ENCODE measurements around the gene EFNA4. TPM values are rescaled to one million over a fixed set of nuclear protein-coding genes. Genes with fewer than 3 reads are reported as not detected.
A peak's percentile ranks its signal among the peaks of the same experiment; 100 is the strongest.

Gene EFNA4
- total and polyA plus RNA-seq, 2 donors (not counting 1 experiment from before 2014, with no cell fraction given) = 3.8 to 4.3 TPM

- H3K4me3 ChIP-seq (replicated peaks in 1 of 4; ENCODE audit: control extremely low read depth in 1 of 4, insufficient read depth in 1 of 4, low read depth in 3 of 4, low read length in 4 of 4) = peak overlapping the region in 3 of 4 experiments; percentile 41 to 79 (median 46)
- TF ChIP-seq CTCF (conservative IDR thresholded peaks at IDR 0.05 in 1 of 2, IDR thresholded peaks at IDR 0.05 in 1 of 2; ENCODE audit: low read depth in 1 of 2, low read length in 2 of 2) = no peak
- no peak for TF ChIP-seq EZH2 (IDR thresholded peaks at IDR 0.05; ENCODE audit: low read length, missing control alignments)
- peaks cover 9% of the 10 kb centered on the region for H3K4me1 ChIP-seq (ENCODE audit: control insufficient read depth, extremely low read depth, insufficient read depth, low read length)
- peak; percentile 37 to 54 for DNase-seq (ENCODE audit: low read depth in 2 of 2)
- peak overlapping the region; percentile 6 for H3K27ac ChIP-seq (ENCODE audit: insufficient read depth, low read length)
- peak overlapping the region; percentile 92 for H2AFZ ChIP-seq (ENCODE audit: low read length)
- no peaks in the 10 kb centered on the region for H4K20me1 ChIP-seq (ENCODE audit: control insufficient read depth, extremely low read depth, insufficient read depth, low read length)
- peak overlapping the region; percentile 44 for H3K4me2 ChIP-seq (ENCODE audit: extremely low read depth, insufficient read depth, low read length)
- H3K36me3 ChIP-seq (ENCODE audit: control insufficient read depth, insufficient read depth, low read length) = no peaks in the 10 kb centered on the region
- H3K27me3 ChIP-seq (ENCODE audit: control insufficient read depth, insufficient read depth, low read length) = no peaks in the 10 kb centered on the region
- H3K9me3 ChIP-seq (ENCODE audit: control insufficient read depth, insufficient read depth, low read depth, low read length) = no peaks in the 10 kb centered on the region
- peak overlapping the region; percentile 36 for H3K9ac ChIP-seq (ENCODE audit: insufficient read depth, low read length)
- H3K79me2 ChIP-seq (ENCODE audit: control insufficient read depth, insufficient read depth, low read length) = no peaks in the 10 kb centered on the region
Observed at GRCh38 chr1:155049651-155050559, 13.6 kb upstream of the EFNA4 start.

GRCh38 chr1:155050560-155051341 lies 12.8 kb upstream of the EFNA4 start, which contains the start of gene ADAM15:
ADAM15 (plus strand) TSS chr1:155051316; CDS start chr1:155051387, 71 bp downstream.
- no peaks in the 10 kb centered on the region for H3K9me3 ChIP-seq (ENCODE audit: control insufficient read depth, insufficient read depth, low read depth, low read length)
- H4K20me1 ChIP-seq (ENCODE audit: control insufficient read depth, extremely low read depth, insufficient read depth, low read length) = no peaks in the 10 kb centered on the region
- H3K9ac ChIP-seq (ENCODE audit: insufficient read depth, low read length) = peak within 1 kb of the TSS; percentile 65
- TF ChIP-seq CTCF (conservative IDR thresholded peaks at IDR 0.05 in 1 of 2, IDR thresholded peaks at IDR 0.05 in 1 of 2; ENCODE audit: low read depth in 1 of 2, low read length in 2 of 2) (peak; percentile 66 to 82), EZH2 (IDR thresholded peaks at IDR 0.05; ENCODE audit: low read length, missing control alignments) (no peak)
- peak within 1 kb of the TSS; percentile 56 for H3K27ac ChIP-seq (ENCODE audit: insufficient read depth, low read length)
- H3K4me2 ChIP-seq (ENCODE audit: extremely low read depth, insufficient read depth, low read length) = peak within 1 kb of the TSS; percentile 93
- no peaks in the 10 kb centered on the region for H3K27me3 ChIP-seq (ENCODE audit: control insufficient read depth, insufficient read depth, low read length)
- peak within 1 kb of the TSS; percentile 92 for H2AFZ ChIP-seq (ENCODE audit: low read length)
- DNase-seq (ENCODE audit: low read depth in 2 of 2) = peak; percentile 56 to 66
- no peaks in the 10 kb centered on the region for H3K79me2 ChIP-seq (ENCODE audit: control insufficient read depth, insufficient read depth, low read length)
- peak within 1 kb of the TSS; percentile 72 to 79 (median 76) for H3K4me3 ChIP-seq (replicated peaks in 1 of 4; ENCODE audit: control extremely low read depth in 1 of 4, insufficient read depth in 1 of 4, low read depth in 3 of 4, low read length in 4 of 4)
- H3K36me3 ChIP-seq (ENCODE audit: control insufficient read depth, insufficient read depth, low read length) = no peaks in the 10 kb centered on the region
- H3K4me1 ChIP-seq (ENCODE audit: control insufficient read depth, extremely low read depth, insufficient read depth, low read length) = peaks cover 7% of the 10 kb centered on the region

GRCh38 chr1:155051342-155051776 lies 12.2 kb upstream of the EFNA4 start:
- Histone ChIP-seq H3K4me2 (ENCODE audit: extremely low read depth, insufficient read depth, low read length) (peak overlapping the region; percentile 92), H3K9me3 (ENCODE audit: control insufficient read depth, insufficient read depth, low read depth, low read length) (no peaks in the 10 kb centered on the region), H3K9ac (ENCODE audit: insufficient read depth, low read length) (peak overlapping the region; percentile 65), H2AFZ (ENCODE audit: low read length) (peak overlapping the region; percentile 61), H3K4me3 (replicated peaks in 1 of 4; ENCODE audit: control extremely low read depth in 1 of 4, insufficient read depth in 1 of 4, low read depth in 3 of 4, low read length in 4 of 4) (peak overlapping the region; percentile 72 to 79 (median 76)), H3K79me2 (ENCODE audit: control insufficient read depth, insufficient read depth, low read length) (no peaks in the 10 kb centered on the region), H3K27me3 (ENCODE audit: control insufficient read depth, insufficient read depth, low read length) (no peaks in the 10 kb centered on the region), H4K20me1 (ENCODE audit: control insufficient read depth, extremely low read depth, insufficient read depth, low read length) (no peaks in the 10 kb centered on the region), H3K27ac (ENCODE audit: insufficient read depth, low read length) (peak overlapping the region; percentile 56), H3K36me3 (ENCODE audit: control insufficient read depth, insufficient read depth, low read length) (no peaks in the 10 kb centered on the region), H3K4me1 (ENCODE audit: control insufficient read depth, extremely low read depth, insufficient read depth, low read length) (peaks cover 7% of the 10 kb centered on the region)
- DNase-seq (ENCODE audit: low read depth in 2 of 2) = no peak
- TF ChIP-seq CTCF (conservative IDR thresholded peaks at IDR 0.05 in 1 of 2, IDR thresholded peaks at IDR 0.05 in 1 of 2; ENCODE audit: low read depth in 1 of 2, low read length in 2 of 2) (no peak), EZH2 (IDR thresholded peaks at IDR 0.05; ENCODE audit: low read length, missing control alignments) (no peak)

Data from fibroblast of lung (primary cell).